ENCODE data around the gene CADPS.

Gene CADPS

DNA sequence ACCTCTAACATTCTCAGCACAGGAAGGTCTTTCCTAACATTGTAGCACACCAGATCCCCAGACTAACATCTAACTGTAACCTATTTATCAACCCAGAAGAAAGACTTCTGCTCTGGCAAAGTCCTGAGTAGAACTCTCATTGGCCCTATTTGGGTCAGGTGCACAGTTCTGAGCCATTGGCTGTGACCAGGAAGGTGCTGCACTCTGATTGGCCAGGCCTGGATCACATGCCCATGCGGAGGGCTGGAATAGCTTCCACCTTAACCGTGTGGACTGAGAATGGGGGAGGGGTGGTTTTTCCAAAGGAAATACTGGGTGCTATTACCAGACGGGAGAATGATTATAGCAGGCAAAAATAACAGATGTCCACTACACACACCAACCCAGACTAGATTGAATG, 513.4 kb downstream of the CADPS start:
- no peak overlapping the region for H3K4me3 ChIP-seq
- no peaks in the 10 kb centered on the region for H3K9me3 ChIP-seq
- DNase-seq, result no peak
- TF ChIP-seq, protein P1, sequence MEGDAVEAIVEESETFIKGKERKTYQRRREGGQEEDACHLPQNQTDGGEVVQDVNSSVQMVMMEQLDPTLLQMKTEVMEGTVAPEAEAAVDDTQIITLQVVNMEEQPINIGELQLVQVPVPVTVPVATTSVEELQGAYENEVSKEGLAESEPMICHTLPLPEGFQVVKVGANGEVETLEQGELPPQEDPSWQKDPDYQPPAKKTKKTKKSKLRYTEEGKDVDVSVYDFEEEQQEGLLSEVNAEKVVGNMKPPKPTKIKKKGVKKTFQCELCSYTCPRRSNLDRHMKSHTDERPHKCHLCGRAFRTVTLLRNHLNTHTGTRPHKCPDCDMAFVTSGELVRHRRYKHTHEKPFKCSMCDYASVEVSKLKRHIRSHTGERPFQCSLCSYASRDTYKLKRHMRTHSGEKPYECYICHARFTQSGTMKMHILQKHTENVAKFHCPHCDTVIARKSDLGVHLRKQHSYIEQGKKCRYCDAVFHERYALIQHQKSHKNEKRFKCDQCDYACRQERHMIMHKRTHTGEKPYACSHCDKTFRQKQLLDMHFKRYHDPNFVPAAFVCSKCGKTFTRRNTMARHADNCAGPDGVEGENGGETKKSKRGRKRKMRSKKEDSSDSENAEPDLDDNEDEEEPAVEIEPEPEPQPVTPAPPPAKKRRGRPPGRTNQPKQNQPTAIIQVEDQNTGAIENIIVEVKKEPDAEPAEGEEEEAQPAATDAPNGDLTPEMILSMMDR (IDR thresholded peaks at IDR 0.05), result no peak
- H3K27ac ChIP-seq, result no peak overlapping the region
- no peaks in the 10 kb centered on the region for H3K36me3 ChIP-seq
- H3K4me1 ChIP-seq, result no peaks in the 10 kb centered on the region
- H3K27me3 ChIP-seq, result peaks cover 0 to 36% of the 10 kb centered on the region in 2 donors
- intact Hi-C loops (cut with DNase I; ENCODE audit: low total_unique reads), result no loop called here

DNA sequence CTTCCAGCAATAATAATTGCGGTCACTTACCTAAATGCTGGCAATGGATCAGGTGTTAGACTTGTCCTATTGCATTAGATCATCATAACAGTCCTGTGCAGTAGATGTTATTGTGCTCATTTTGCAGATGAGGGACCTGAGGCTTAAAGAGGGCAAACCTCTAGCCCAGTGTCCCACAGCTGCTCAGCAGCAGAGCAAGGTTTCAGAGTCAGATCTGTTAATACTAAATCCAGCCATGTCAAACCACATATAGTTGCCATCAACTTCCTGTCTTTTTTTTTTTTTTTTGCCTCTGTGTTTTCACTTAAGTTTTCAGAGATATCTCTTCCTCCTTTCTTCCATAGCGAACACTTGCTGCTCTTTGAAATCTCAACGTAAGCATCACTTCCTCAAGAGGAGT, 514.0 kb downstream of the CADPS start:
- no peak for DNase-seq
- H3K4me3 ChIP-seq, result no peak overlapping the region
- peaks cover 0 to 32% of the 10 kb centered on the region in 2 donors for H3K27me3 ChIP-seq
- H3K9me3 ChIP-seq, result no peaks in the 10 kb centered on the region
- H3K27ac ChIP-seq, result no peak overlapping the region
- intact Hi-C loops (cut with DNase I; ENCODE audit: low total_unique reads), result no loop called here
- no peaks in the 10 kb centered on the region for H3K36me3 ChIP-seq
- no peaks in the 10 kb centered on the region for H3K4me1 ChIP-seq
- TF ChIP-seq, protein P1 (IDR thresholded peaks at IDR 0.05), result no peak

DNA sequence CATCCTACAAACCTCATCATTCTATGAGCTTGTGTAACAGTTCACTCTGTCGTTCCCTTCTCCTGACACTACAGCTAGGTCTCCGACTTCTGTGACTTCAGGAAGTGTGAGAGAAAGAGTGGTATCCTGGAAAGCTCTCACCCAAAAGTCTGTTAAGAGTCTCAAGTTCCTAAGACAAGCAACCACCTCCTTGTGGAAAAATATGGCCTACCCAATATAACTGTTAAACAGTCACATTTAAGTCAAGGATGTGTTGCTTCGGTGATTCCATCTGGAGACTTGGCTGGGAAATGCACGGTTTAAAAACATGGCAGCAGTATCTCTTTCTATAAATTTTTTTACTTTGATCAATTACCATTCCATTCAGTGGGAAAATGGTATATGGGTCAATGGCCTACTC, 515.7 kb downstream of the CADPS start:
- no peak for DNase-seq
- H3K4me1 ChIP-seq, result no peaks in the 10 kb centered on the region
- H3K27me3 ChIP-seq, result peaks cover 0 to 23% of the 10 kb centered on the region in 2 donors
- no peak overlapping the region for H3K27ac ChIP-seq
- no peaks in the 10 kb centered on the region for H3K9me3 ChIP-seq
- TF ChIP-seq, protein P1 (IDR thresholded peaks at IDR 0.05), result no peak
- H3K4me3 ChIP-seq, result no peak overlapping the region
- no peaks in the 10 kb centered on the region for H3K36me3 ChIP-seq
- intact Hi-C loops (cut with DNase I; ENCODE audit: low total_unique reads), result no loop called here

DNA sequence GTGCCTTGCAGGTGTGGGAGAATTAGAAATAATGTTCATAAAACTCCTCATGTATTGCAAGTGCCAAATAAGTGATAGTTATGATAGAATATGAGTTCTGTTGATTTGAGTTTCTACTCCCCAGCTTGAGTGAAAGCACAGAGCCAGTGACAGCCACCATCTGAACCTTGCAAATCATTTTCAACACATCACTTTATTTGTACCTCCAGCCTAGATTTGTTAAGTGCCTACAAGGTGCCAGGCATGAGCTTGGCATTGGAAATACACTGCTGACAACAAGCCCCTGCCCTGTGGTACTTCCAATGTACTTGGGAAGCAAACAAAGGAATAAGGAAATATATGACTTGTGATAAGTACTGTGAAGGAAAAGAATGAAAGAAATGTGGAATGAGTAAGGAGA, 518.9 kb downstream of the CADPS start:
- Histone ChIP-seq H3K4me3 (no peak overlapping the region), H3K9me3 (no peaks in the 10 kb centered on the region), H3K27me3 (peaks cover 0 to 17% of the 10 kb centered on the region in 2 donors), H3K36me3 (no peaks in the 10 kb centered on the region), H3K4me1 (no peaks in the 10 kb centered on the region), H3K27ac (no peak overlapping the region)
- TF ChIP-seq, protein P1 (IDR thresholded peaks at IDR 0.05), result no peak
- DNase-seq, result no peak
- intact Hi-C loops (cut with DNase I; ENCODE audit: low total_unique reads), result no loop called here

DNA sequence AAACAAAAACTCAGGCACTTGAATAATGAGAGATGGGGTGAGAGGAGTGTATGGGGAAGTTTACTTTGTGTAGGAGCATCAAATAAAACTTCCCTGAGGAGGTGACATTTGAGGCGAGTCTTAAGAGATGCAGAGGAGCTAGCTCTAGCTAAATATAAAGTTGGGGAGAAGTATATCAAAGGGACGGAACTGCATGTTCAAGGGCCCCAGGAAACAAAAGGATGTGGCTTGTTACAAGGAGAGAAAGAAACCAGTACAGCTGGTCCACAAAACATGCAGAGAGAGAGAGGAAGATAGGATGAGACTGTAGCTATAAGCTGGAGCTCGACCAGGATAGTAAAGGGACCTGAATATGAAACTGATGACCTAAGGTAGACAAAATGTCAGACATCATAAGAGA, 519.5 kb downstream of the CADPS start:
- no peak overlapping the region for H3K27ac ChIP-seq
- intact Hi-C loops (cut with DNase I; ENCODE audit: low total_unique reads), result no loop called here
- no peaks in the 10 kb centered on the region for H3K4me1 ChIP-seq
- H3K36me3 ChIP-seq, result no peaks in the 10 kb centered on the region
- H3K9me3 ChIP-seq, result no peaks in the 10 kb centered on the region
- peaks cover 0 to 21% of the 10 kb centered on the region in 2 donors for H3K27me3 ChIP-seq
- TF ChIP-seq, protein P1 (IDR thresholded peaks at IDR 0.05), result no peak
- no peak for DNase-seq
- H3K4me3 ChIP-seq, result no peak overlapping the region
